GM12892 (cell line): ENCODE data around the gene RTN4RL2.

Source experiments
- POLR2A ChIP-seq: IDR thresholded peaks from 2 replicates; pipeline ENCODE4 v1.6.1; 2011; ENCODE audit warnings: low read depth, low read length, control low read depth
- POLR2AphosphoS5 ChIP-seq: IDR thresholded peaks from 2 replicates; pipeline ENCODE4 v1.6.1; 2011; ENCODE audit warnings: low read depth, low read length, control low read depth
- TAF1 ChIP-seq: IDR thresholded peaks from 2 replicates; pipeline ENCODE4 v1.6.1; 2011; ENCODE audit warnings: low read depth, mild to moderate bottlenecking, control low read depth, low read length, borderline replicate concordance

DNA sequence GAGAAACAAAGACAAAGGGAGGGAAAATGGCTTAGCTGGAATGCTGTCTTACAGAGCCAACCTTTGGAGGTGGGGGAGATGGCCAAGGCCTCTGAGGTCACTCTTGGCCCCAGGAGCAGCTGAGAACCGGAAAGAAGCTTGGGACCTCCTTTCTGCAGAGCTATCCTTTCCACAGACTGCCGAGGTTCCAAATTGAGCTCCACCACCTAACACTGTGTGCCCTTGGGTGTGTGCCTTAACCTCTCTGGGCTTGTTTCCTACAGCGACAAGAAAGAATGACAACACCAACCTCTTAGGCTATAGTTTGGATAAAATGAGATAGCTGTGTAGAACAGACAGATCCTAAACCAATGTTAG is 23.2 kb downstream of the RTN4RL2 start:
- TF ChIP-seq POLR2AphosphoS5 (no peak), POLR2A (no peak), TAF1 (no peak)
